Fibroblast of skin of left biceps (primary cell): ENCODE data around the gene VGF.
"Not testable (repeated sequence)": the region's sequence is repeated elsewhere in the genome, so short reads cannot be mapped to it uniquely, and the experiment has no call there.

Source experiments
- DNase-seq, 2 experiments: peaks; one replicate each; pipeline ENCODE4 v3.0.0-alpha.2; 2013; ENCODE audit warnings: low read depth in 2 of 2

Gene VGF

GRCh38 chr7:101116898-101117297 lies 48.5 kb downstream of the VGF start:
- no peak for DNase-seq

- no peak for DNase-seq
These were observed 50.2 kb downstream of the VGF start for GRCh38 chr7:101115215-101115614.

- no peak for DNase-seq
These were observed 50.9 kb downstream of the VGF start for GRCh38 chr7:101114492-101114891.

- DNase-seq: no peak
These were observed 51.5 kb downstream of the VGF start for GRCh38 chr7:101113836-101114235.

- DNase-seq: not testable (repeated sequence)
These were observed 52.2 kb downstream of the VGF start for GRCh38 chr7:101113140-101113539.
